Fibroblast of the aortic adventitia (primary cell): ENCODE data around the gene AGAP2. TPM values are rescaled to one million over a fixed set of nuclear protein-coding genes. Genes with fewer than 3 reads are reported as not detected.

ENCODE experiments used
- DNase-seq: peaks from one replicate; pipeline ENCODE4 v3.0.0-alpha.2; 2010; ENCODE audit warnings: low read depth
- H3K4me3 ChIP-seq: 2 replicates; pipeline ENCODE4 v1.5.1; 2011; ENCODE audit warnings: low read depth, mild to moderate bottlenecking, control low read depth, low read length, moderate library complexity
- CTCF ChIP-seq: IDR thresholded peaks from 2 replicates; pipeline ENCODE4 v1.5.1; 2011; ENCODE audit warnings: mild to moderate bottlenecking, low read length, control low read depth, inconsistent platforms; ENCODE audit not compliant: insufficient read depth
- total RNA-seq: library from RNA; depleted of rRNA; stranded (reverse); fragments of >200 nt; gene quantifications from 2 replicates; pipeline ENCODE4 v1.2.3, GENCODE V29; 2012; ENCODE audit warnings: low replicate concordance

AGAP2 gene
- total RNA-seq, 1 donor, result 0.27 TPM

- DNase-seq, result no peak
- TF ChIP-seq CTCF, result peak; percentile 38
- peak overlapping the region; percentile 42 for H3K4me3 ChIP-seq
Measured at GRCh38 chr12:57737467-57738460, 778 bp downstream of the AGAP2 start.

GRCh38 chr12:57736741-57737466, 1.6 kb downstream of the AGAP2 start:
- TF ChIP-seq CTCF, result no peak
- DNase-seq, result no peak
- no peak overlapping the region for H3K4me3 ChIP-seq

GRCh38 chr12:57735952-57736740, 2.4 kb downstream of the AGAP2 start:
- peak; percentile 31 for TF ChIP-seq CTCF
- H3K4me3 ChIP-seq, result peak overlapping the region; percentile 13

GRCh38 chr12:57735198-57735855, 3.2 kb downstream of the AGAP2 start:
- H3K4me3 ChIP-seq, result no peak overlapping the region
- TF ChIP-seq CTCF, result no peak
- DNase-seq, result no peak

More at GRCh38 chr12:57735952-57736740, 2.4 kb downstream of the AGAP2 start:
- DNase-seq, result no peak

GRCh38 chr12:57734591-57734990, 4.0 kb downstream of the AGAP2 start:
- H3K4me3 ChIP-seq, result no peak overlapping the region
- DNase-seq, result no peak
- TF ChIP-seq CTCF, result no peak

- DNase-seq, result no peak
- H3K4me3 ChIP-seq, result no peak overlapping the region
- no peak for TF ChIP-seq CTCF
Measured at GRCh38 chr12:57733928-57734327, 4.6 kb downstream of the AGAP2 start.
